Erythroblast (primary cell): ENCODE data around the gene RNF19B.

Experiments used
- GATA1 ChIP-seq: IDR thresholded peaks from 2 replicates; pipeline ENCODE4 v1.6.1; 2011; ENCODE audit warnings: low read depth, mild to moderate bottlenecking, control low read depth, low read length, moderate library complexity
- POLR2A ChIP-seq: IDR thresholded peaks from 2 replicates; pipeline ENCODE4 v1.6.1; 2011; ENCODE audit warnings: mild to moderate bottlenecking, low read length

GRCh38 chr1:32918179-32918578, 46.4 kb downstream of the RNF19B start:
- TF ChIP-seq POLR2A: no peak
- TF ChIP-seq GATA1: no peak
